Stimulated activated naive CD8-positive, alpha-beta T cell treated with anti-CD3 and anti-CD28 coated beads, Interleukin-15, Interleukin-2, amounts not matched to agents 100 ng/mL and 50 ng/mL, for 24 hours (primary cell): ENCODE results near the gene TAC3.
"Not testable (repeated sequence)": the region's sequence is repeated elsewhere in the genome, so short reads cannot be mapped to it uniquely, and the experiment has no call there.

Source experiments
- H3K27ac Mint-ChIP-seq: one replicate; pipeline ENCODE4 v1.8.0; 2021; ENCODE audit warnings: mild to moderate bottlenecking, mixed read lengths
- H3K27me3 Mint-ChIP-seq: one replicate; pipeline ENCODE4 v1.8.0; 2021; ENCODE audit warnings: mixed read lengths
- H3K36me3 Mint-ChIP-seq: one replicate; pipeline ENCODE4 v1.8.0; 2021; ENCODE audit warnings: low read depth, mixed read lengths
- H3K4me1 Mint-ChIP-seq: one replicate; pipeline ENCODE4 v1.8.0; 2021; ENCODE audit warnings: low read depth, mixed read lengths
- H3K4me3 Mint-ChIP-seq: one replicate; pipeline ENCODE4 v1.8.0; 2021; ENCODE audit warnings: mild to moderate bottlenecking, mixed read lengths
- H3K9me3 Mint-ChIP-seq: one replicate; pipeline ENCODE4 v1.8.0; 2021; ENCODE audit warnings: mixed read lengths

The TAC3 gene

GRCh38 chr12:56962247-56962646, 54.1 kb downstream of the TAC3 start:
- H3K27ac Mint-ChIP-seq, H3K4me3 Mint-ChIP-seq, H3K27me3 Mint-ChIP-seq, H3K4me1 Mint-ChIP-seq, H3K36me3 Mint-ChIP-seq, H3K9me3 Mint-ChIP-seq: not testable (repeated sequence)
